ENCODE measurements around the gene GBX2.

GRCh38 chr2:236161082-236161462, 7.1 kb downstream of the GBX2 start:
- TF ChIP-seq CTCF (IDR thresholded peaks at IDR 0.05) (no peak), POLR2A (IDR thresholded peaks at IDR 0.05) (no peak)

Measured in lower leg skin (tissue), 3 donors.